Rectal smooth muscle tissue (tissue), 1 donor: ENCODE measurements around the gene CPED1.
"Not testable (repeated sequence)": the region's sequence is repeated elsewhere in the genome, so short reads cannot be mapped to it uniquely, and the experiment has no call there.

Experiments used
- H3K27ac ChIP-seq: one replicate; pipeline ENCODE4 v1.7.0; 2013; ENCODE audit warnings: low read depth, low read length, inconsistent platforms
- H3K27me3 ChIP-seq: one replicate; pipeline ENCODE4 v1.7.0; 2013; ENCODE audit warnings: low read length; ENCODE audit not compliant: control insufficient read depth, insufficient read depth
- H3K36me3 ChIP-seq: one replicate; pipeline ENCODE4 v1.7.0; 2013; ENCODE audit warnings: low read length; ENCODE audit not compliant: control insufficient read depth, insufficient read depth
- H3K4me1 ChIP-seq: one replicate; pipeline ENCODE4 v1.7.0; 2013; ENCODE audit warnings: low read length; ENCODE audit not compliant: control insufficient read depth, insufficient read depth
- H3K4me3 ChIP-seq: one replicate; pipeline ENCODE4 v1.7.0; 2013; ENCODE audit warnings: low read length
- H3K9ac ChIP-seq: one replicate; pipeline ENCODE4 v1.7.0; 2013; ENCODE audit warnings: low read length

The CPED1 gene

GRCh38 chr7:121300685-121301420 lies 312.3 kb downstream of the CPED1 start:
- Histone ChIP-seq H3K27ac (no peak overlapping the region), H3K9ac (no peak overlapping the region), H3K36me3 (no peaks in the 10 kb centered on the region), H3K4me1 (no peaks in the 10 kb centered on the region), H3K27me3 (no peaks in the 10 kb centered on the region), H3K4me3 (no peak overlapping the region)

GRCh38 chr7:121301446-121302213 lies 313.1 kb downstream of the CPED1 start:
- H3K27ac ChIP-seq = no peak overlapping the region
- no peaks in the 10 kb centered on the region for H3K4me1 ChIP-seq
- no peaks in the 10 kb centered on the region for H3K27me3 ChIP-seq
- H3K4me3 ChIP-seq = no peak overlapping the region
- H3K9ac ChIP-seq = no peak overlapping the region
- H3K36me3 ChIP-seq = no peaks in the 10 kb centered on the region

GRCh38 chr7:121302214-121302745 lies 313.8 kb downstream of the CPED1 start:
- Histone ChIP-seq H3K36me3 (no peaks in the 10 kb centered on the region), H3K4me1 (no peaks in the 10 kb centered on the region), H3K27ac (no peak overlapping the region), H3K4me3 (no peak overlapping the region), H3K27me3 (no peaks in the 10 kb centered on the region), H3K9ac (no peak overlapping the region)

GRCh38 chr7:121303422-121304101 lies 315.1 kb downstream of the CPED1 start:
- H3K27ac ChIP-seq = no peak overlapping the region
- no peaks in the 10 kb centered on the region for H3K36me3 ChIP-seq
- no peaks in the 10 kb centered on the region for H3K4me1 ChIP-seq
- no peak overlapping the region for H3K4me3 ChIP-seq
- H3K9ac ChIP-seq = no peak overlapping the region
- H3K27me3 ChIP-seq = no peaks in the 10 kb centered on the region

- H3K9ac ChIP-seq = no peak overlapping the region
- H3K36me3 ChIP-seq = no peaks in the 10 kb centered on the region
- no peak overlapping the region for H3K27ac ChIP-seq
- no peaks in the 10 kb centered on the region for H3K4me1 ChIP-seq
- no peak overlapping the region for H3K4me3 ChIP-seq
- H3K27me3 ChIP-seq = no peaks in the 10 kb centered on the region
Measured at GRCh38 chr7:121304102-121304658, 315.7 kb downstream of the CPED1 start.

- no peaks in the 10 kb centered on the region for H3K4me1 ChIP-seq
- H3K27me3 ChIP-seq = no peaks in the 10 kb centered on the region
- H3K4me3 ChIP-seq = no peak overlapping the region
- H3K27ac ChIP-seq = no peak overlapping the region
- H3K9ac ChIP-seq = no peak overlapping the region
- H3K36me3 ChIP-seq = no peaks in the 10 kb centered on the region
Measured at GRCh38 chr7:121305109-121305508, 316.6 kb downstream of the CPED1 start.

GRCh38 chr7:121306565-121306964 lies 318.1 kb downstream of the CPED1 start:
- H3K27ac ChIP-seq = no peak overlapping the region
- H3K36me3 ChIP-seq = no peaks in the 10 kb centered on the region
- no peaks in the 10 kb centered on the region for H3K27me3 ChIP-seq
- H3K4me1 ChIP-seq = no peaks in the 10 kb centered on the region
- no peak overlapping the region for H3K4me3 ChIP-seq
- H3K9ac ChIP-seq = no peak overlapping the region

- H3K4me1 ChIP-seq = no peaks in the 10 kb centered on the region
- H3K27me3 ChIP-seq = no peaks in the 10 kb centered on the region
- no peak overlapping the region for H3K9ac ChIP-seq
- H3K27ac ChIP-seq = no peak overlapping the region
- H3K4me3 ChIP-seq = no peak overlapping the region
- H3K36me3 ChIP-seq = no peaks in the 10 kb centered on the region
Measured at GRCh38 chr7:121307021-121307574, 318.6 kb downstream of the CPED1 start.

GRCh38 chr7:121313220-121313792 lies 324.8 kb downstream of the CPED1 start:
- Histone ChIP-seq H3K4me3 (no peak overlapping the region), H3K36me3 (no peaks in the 10 kb centered on the region)

GRCh38 chr7:121313793-121314676 lies 325.5 kb downstream of the CPED1 start:
- Histone ChIP-seq H3K27ac (no peak overlapping the region), H3K27me3 (no peaks in the 10 kb centered on the region), H3K4me1 (no peaks in the 10 kb centered on the region), H3K9ac (no peak overlapping the region), H3K36me3 (no peaks in the 10 kb centered on the region), H3K4me3 (no peak overlapping the region)

More at GRCh38 chr7:121313220-121313792, 324.8 kb downstream of the CPED1 start:
- Histone ChIP-seq H3K9ac (no peak overlapping the region), H3K27ac (no peak overlapping the region), H3K4me1 (no peaks in the 10 kb centered on the region), H3K27me3 (no peaks in the 10 kb centered on the region)

- H3K4me3 ChIP-seq, H3K27me3 ChIP-seq, H3K4me1 ChIP-seq, H3K27ac ChIP-seq, H3K9ac ChIP-seq, H3K36me3 ChIP-seq: not testable (repeated sequence)
Measured at GRCh38 chr7:121315170-121315569, 326.7 kb downstream of the CPED1 start.
